HL-60/S4 treated with phorbol 12-myristate 13-acetate at 8.2 ng/mL for 4 days and 3 days (cell line): Measurements from ENCODE around the gene PGP.
"Not testable (repeated sequence)": the region's sequence is repeated elsewhere in the genome, so short reads cannot be mapped to it uniquely, and the experiment has no call there.

Source experiments
- in situ Hi-C: fragments of 300-500 bp; cut with MboI; formaldehyde crosslinking; loops from 2 replicates; pipeline ENCODE4 v1.15.0; 2022; ENCODE audit warnings: low sequenced_read_pairs

Gene PGP

DNA sequence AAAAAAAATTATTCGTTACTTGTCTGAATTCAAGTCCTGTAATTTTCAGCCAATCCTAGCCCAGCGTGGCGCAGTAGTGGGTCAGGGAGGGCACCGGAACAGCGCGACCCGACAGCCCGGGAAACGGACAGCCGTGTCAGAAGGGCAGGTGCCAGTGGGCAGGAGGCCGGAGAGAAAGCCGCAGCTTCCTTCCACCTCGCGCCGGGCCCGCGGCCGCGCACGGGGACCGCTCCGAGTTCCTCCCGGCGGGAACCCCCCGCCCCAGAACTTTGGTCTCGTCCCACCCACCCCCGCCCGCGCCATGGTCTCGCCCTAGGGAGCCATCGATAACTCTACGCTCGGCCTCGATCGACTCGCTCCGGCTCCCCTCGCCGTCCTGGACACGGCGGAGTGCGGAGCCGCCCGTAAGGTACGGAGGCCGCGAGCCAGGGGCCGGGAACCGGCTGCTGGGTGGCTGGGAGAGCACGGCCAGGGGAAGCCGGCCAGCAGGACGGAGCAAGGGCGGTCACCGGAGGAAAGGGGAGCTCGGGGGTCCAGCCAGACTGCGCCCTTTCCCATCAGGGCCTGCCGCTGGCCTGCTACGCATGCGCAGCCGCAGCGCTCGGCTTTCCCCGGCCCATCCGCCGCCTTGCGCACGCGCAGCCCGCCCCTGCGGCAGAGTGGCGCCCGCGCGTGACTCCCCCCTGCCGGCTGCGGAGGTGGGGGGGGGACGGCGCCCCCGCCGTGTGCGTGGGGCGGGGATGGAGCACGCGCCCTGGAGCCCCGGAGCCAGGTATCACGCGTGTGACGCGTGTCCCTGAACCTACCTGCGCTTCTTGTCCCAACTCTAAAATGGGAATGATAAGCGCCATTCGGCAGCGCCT lies 9.3 kb downstream of the PGP start, which contains the start of gene MLST8:
Gene MLST8, plus strand, starts transcription at position 351 of the 863 bp plus-strand sequence. CDS start 632 bp downstream, outside the sequence.
- in situ Hi-C loops = no loop called here

DNA sequence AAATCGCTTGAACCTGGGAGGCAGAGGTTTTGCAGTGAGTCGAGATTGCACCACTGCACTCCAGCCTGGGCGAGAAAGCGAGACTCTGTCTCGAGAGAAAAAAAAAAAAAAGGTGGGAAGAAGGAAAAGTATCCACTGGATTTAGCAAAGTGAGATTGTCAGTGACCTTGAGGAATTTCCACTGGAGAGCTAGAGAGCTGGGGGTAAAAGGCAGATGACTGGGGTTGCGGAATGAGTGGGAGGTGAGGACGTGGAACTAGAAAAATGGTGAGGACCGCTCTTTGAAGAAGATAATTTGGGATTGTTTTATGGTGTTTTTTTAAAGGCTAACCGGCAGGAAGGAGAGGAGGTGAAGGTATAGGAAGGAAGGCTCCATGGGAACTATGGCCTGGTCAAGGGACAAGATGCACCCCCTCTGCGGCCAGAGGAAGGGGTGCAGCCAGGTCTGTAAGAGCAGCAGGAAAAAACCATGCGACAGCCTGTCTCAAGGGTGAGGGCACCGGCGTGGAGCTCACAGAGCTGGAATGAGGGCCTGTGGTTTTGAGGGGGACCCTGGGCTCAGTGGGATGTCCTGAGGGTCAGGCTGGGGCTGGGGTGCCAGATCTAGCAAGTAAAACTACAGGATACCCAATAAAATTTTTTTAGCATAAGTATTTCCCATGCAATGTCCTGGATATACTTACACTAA lies 10.1 kb downstream of the PGP start:
- in situ Hi-C loops = no loop called here

DNA sequence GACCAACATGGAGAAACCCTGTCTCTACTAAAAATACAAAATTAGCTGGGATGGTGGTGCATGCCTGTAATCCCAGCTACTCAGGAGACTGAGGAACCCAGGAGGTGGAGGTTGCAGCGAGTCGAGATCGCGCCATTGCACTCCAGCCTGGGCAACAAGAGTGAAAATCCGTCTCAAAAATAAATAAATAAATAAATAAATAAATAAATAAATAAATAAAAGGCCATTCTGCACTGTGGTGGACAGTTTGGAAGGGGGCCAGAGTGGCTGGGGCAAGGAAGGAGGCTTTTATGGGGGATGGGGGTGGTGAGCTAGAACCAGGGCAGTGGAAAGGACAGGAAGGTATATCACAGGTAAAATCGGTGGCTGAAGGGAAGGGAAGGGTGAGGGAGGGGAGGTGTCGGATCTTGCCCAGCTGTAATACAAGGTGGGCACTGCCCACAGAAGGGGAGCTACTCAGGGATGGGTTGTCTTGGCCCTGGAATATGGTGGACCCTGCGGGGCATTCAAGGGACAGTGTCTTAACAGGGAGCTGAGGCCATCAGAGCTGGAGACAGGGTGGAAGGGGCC lies 11.4 kb downstream of the PGP start:
- in situ Hi-C loops = not testable (repeated sequence)

DNA sequence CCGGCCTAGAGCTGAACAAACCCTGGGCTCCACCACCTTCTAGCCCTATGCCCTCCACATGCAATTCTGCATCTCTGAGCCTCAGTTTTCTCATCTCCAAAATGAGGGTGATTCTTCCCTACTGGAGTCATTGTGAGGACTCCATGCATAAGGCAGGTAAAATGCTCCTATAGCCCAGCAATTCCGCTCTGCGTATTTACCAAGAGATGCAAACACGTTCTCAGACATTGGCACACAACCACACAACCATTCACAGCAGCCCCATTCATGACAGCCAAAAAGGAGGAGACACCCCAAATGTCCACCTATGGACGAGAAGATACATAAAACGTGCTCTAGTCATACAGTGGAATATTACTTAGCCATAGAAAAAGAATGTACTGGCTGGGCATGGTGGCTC lies 14.3 kb downstream of the PGP start:
- in situ Hi-C loops = no loop called here

DNA sequence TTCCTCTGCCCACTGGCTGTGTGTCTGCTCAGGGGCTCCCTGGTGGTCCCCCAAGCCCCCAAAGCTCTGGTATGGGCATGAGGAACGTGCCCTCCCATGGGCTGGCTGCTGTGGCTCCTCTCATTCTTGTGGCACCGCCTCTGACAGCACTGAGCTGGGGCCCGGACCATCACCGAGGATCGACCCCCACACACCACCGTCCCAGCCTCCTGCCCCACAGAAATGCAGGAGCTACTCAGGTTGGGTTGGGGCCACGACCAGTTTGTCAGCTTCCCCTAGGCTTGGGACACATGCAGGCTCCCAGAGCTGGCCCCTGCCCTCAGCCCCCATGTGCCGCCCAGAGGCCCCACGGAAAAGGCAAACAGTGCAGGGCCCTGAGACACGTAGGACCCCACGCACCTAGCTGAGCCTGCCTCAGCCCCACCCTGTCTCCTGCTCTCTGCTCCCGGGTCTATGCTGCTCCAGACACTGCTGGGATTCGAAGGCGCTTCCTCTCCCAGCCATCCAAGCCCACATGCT lies 15.0 kb downstream of the PGP start:
- in situ Hi-C loops = no loop called here

DNA sequence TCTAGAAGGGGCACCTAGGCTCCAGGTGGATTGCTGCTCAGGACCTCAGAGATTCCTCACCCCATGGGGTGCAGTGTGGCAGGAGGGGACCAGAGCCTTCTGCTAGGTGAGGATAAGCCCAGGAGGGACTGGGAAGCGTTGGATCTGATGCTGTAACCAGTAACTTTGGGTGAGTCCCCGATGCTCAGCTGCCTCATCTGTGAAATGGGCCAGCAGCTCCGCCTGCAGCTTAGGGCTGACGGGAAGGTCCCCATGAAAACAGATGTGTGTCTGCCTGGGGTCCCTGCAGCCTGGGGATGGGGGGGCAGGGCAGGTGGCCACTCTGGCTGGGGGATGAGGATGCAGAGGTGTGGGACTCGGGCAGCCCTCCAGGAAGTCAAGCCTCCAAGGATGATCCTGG lies 15.5 kb downstream of the PGP start:
- in situ Hi-C loops = no loop called here

DNA sequence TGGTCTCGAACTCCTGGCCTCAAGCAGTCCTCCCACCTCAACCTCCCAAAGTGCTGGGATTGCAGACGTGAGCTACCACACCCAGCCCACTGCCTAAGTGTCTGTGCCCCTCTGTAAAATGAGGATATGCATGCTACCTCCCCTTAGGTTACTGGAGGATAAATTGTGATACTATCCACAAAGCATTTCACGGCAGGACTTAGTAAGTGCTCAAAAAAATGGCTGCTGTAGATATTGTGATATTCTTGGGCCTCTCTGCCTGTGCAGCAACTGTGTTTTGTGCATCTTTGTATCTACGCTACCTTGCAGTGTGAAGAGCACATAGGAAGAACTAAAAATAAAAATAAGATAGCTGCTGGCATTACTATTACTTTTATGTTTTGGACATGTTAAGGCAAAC lies 16.4 kb downstream of the PGP start:
- in situ Hi-C loops = no loop called here

DNA sequence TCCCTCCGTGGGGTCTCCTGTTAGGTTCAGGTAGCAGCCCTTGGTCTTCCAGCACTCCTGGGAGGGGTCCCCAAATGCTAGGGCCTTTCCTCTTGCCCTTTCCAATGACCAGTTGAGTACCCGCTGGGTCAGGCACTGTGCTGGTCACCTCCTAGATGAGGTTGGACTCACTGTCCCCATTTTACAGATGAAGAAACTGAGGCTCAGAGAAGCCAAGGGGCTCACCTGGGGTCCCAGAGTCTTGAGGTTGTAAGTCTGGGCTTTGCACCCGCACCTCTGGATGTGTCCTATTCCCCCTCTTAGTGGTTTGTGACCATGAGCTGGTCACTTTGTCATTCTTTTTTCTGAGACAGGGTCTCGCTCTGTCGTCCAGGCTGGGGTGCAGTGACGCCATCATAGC lies 16.9 kb downstream of the PGP start:
- in situ Hi-C loops = no loop called here

DNA sequence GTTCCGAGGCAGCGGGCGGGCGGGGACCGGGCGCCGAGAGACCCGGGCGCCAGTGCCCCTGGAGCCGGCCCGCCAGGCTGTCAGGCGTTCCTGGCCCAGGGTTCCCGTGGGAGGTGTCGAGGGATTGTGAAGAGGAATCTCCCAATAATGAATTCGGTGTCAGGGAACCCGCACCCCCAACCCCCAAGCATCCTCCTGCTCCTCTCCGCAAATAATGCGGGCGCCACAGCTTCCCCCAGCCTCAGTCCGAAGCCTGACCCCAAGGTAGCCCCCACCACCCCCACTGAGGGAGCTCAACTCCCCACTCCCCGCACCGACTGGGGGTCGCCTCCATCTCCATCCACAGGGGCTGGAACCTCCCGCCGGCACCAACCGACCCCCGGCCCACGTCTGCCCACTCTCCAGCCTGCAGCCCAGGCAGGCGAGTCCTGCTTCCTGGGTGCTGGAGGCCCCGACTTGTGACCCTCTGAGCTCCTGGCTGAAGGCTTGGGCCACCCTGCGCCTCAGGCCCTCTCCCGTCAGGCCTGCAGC lies 17.6 kb downstream of the PGP start:
- in situ Hi-C loops = no loop called here

DNA sequence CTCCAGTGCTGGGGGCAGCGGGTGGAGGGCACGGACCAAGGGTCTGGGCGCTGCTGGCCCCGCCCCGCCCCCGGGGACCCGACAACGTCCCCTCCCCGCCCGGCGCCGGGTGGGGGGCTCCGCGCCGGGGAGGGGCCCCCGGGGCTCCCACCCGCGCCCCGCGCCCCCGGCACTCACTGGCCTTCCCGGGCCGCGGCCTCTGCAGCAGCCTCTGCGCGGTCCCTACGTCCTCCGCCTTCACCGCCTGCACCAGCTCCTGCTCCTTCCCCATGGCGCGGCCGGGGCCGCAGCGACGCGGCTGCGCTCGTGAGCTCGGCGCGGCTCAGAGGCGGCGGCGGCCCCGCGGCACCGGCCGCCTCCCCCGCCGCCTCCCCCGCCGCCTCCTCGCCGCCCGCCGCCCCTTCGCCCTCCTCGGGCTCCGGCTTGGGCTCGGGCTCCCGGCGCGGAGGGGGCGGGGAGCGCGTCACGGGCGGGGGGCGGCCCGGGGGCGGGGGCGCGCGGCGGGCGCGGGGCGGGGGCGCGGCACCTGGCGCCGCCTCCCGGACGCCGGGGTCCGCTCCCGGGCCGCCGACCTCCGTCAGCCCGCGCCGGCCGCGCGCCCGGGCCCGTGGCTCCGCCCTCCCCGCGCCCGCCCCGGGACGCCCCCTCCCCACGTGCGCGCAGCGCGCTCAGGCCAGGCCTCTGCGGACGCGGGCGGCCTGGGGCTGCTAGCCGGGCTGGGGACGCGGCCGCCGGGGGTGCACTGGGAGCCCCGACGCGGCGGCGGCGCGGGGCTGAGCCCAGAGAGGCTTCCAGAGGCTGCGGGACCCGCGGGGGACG lies 18.3 kb downstream of the PGP start, which contains the start of gene CASKIN1:
Gene CASKIN1, minus strand, starts transcription at position 444 of the 819 bp plus-strand sequence. Its CDS starts 173 bp downstream, at position 271.
- in situ Hi-C loops = no loop called here

DNA sequence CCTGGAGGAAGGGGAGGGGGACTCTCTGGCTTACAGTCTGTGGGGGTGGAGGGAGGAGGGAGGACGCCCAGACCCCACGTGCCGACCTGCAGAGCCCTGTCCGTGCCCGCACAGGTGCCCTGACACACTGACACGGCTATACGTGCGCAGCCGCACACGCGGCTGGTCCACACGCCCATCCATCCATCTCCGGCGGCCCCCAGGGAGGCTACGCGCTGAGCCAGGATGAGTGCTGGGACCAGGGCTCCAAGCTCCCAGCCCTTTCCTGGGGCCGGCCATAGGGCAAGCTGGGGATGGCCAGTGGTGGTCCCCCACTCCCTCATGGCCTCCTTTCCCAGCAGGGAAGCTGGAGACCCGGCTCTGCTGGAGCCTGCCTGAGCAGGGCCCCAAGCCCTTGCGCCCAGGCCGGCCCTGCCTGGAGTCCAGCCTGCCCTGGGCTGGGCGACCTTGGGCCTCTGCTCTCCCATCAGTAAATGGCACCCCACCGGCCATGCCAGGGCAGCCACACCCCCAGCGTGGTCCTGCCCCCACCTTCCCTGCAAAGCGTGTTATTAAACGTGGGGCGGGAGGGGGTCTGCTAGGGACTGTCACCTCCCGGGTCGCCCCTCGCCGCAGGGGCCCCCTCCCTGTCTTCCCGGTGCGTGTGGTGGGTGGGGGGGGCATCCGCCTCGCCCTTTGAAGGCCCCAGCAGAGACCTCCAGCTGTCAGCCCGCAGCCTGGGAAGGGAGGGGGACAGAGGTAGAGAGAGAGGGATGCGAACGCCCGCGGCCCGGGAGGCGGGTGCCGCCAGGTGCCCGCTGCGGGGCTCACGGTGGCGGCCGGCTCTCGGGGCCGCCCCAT lies 19.1 kb downstream of the PGP start:
- in situ Hi-C loops = no loop called here

DNA sequence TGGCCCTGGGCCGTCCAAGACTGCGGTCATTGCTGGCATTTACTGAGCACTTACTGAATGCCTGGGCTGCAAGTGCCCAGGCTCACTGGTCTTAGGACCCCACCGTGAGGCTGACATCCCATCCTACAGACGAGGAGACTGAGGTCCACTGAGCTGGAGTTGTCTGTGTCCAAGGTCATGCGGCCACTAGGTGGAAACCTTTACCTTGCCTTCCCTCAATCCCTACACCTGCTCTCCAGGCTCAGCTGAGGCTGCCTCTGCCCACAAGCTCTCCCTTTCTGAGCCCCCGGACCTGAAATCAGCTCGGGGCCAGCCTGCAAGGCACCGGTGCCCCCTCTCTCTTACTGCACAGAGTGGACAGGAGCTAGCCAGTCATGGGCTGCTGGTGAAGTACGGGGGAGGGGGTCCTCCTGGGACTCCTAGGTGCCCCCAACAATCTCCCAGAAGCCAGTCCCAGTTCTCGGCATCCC lies 19.8 kb downstream of the PGP start:
- in situ Hi-C loops = no loop called here

DNA sequence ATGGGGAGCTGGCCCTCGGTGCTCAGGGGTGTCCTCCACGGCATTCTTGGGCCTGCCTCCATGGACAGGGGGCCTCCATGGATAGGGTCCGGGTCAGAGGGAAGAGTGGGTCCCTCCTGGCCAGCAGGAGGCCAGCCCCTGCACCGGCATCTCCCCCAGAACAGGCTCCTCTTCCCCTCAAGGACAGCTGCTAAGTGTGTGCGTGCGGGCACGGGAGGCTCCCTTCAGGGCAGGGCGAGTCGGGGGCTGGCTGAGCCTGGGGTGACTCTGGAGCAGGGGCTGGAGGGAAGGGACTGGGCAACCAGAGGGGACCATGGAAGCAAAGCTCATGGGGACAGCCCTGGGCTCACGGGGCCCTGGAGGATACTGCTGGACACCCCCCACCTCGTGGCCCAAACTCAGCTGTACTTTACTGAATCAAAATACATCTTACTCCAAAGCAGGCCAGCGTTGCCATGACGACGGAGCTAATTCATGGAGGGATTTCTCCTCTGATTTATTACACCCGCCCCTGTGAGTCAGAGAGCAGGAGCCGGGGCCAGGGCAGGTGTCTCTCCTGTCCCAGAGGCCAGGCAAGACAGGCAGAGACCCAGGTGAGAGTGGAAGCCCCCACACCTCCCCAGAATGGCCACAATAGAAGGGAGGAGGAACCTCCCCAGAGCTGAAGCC lies 20.3 kb downstream of the PGP start:
- in situ Hi-C loops = no loop called here

DNA sequence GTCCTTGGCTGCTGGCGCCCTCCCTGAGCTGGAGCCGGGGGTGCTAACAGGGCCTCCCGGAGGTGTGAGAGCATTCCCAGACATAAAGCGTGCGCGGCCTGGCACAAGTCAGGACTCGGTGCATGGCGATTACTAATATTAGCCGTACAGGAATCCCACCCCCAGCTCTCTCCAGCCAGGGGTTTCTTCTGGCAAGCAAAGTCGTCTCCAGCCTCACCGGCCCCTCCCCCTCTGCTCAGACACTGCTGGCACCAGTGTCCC lies 23.3 kb downstream of the PGP start:
- in situ Hi-C loops = no loop called here

DNA sequence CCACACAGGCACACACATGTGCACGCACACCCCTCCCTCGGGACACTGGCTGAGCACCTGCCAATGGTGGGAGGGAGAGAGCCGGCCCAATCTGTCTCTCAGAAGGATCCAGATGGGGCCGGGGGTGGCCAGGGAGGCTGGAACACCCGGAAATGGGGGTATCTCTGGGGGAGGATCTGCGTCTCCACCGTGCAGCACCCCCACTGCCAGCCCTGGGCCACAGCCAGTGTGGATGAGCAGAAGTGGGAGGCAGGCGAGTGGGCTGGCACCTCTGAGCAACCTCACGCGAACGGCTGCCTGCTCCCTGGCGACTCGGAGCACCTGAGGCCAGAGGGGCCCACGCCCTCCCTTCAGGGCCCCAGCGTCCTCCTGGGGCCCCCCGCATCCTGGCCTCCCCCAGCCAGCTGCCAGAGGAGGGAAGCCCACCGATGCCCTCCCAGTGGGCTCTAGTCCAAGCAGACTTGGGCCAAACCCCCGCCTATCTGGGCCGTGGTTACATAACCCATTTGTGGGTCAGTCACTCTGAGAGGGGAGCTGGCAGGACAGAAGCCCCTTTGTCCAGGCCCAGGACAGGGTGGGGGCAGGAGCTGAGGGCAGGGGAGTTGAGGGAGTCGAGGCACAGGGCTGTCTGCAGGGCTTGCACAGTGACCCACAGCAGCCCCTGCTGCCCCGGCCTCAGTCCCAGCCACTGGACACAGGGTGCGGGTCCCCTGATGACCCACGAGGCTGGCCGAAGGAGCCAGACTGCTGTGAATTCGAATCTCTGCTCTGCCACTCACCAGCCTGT lies 23.8 kb downstream of the PGP start:
- in situ Hi-C loops = no loop called here

DNA sequence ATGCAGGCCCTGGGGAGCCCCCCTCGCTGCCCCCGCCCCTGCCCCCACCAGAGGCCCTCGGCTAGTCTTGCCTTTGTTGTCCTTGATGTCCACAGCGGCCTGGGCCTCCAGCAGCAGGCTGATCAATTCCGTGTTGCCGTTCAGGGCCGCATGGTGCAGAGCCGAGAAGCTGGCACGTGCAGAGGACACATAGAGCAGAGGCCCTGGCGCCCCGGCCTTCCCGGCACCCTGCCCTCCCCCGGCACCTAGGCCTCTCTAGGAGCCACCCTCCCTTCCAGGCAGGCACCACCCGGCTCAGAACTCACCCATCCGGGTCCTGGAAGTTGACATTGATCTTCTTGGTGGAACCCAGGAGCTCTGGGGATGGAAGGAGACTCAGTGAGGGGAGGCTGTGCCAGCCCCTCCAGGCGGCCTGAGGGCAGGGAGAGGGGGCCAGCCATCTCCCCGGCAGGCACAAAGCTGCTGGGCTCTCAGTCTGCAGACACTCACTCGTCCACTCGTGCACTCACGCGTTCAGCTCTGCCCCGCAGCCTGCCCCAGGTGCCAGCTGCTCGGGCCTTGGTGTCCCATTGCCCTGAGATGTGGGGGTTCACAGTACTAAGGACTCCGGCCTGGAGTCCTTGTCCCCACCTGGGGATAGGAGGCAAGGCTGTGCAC lies 24.5 kb downstream of the PGP start:
- in situ Hi-C loops = no loop called here

DNA sequence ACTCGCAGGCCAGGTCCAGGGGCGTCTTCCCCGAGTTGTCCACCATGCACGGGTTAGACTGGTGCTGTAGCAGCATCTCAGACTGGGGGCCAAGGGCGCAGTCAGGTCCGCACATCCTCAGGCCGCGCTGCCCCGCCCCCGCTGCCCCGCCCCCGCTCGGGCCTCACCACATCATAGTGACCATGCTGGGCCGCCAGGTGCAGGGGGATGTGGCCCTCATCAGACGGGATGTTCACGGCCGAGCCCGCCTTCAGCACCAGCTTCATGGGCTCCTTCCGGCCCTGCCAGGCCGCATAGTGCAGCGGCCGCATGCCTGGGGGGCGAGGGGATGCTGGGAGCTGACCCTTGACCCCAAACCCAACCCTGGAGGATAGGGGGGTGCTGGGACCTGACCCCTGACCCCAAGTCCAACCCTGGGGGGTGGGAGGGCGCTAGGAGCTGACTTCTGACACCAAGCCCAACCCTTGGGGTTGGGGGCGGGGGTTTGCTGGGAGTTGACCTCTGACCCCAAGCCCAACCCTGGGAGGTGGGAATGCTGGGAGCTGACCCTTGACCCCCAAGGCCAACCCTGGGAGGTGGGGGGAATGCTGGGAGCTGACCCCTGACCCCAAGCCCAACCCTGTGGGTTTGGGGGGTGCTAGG lies 25.3 kb downstream of the PGP start:
- in situ Hi-C loops = no loop called here
